H9 (cell line): Measurements from ENCODE around the gene CEBPE. TPM values are rescaled to one million over a fixed set of nuclear protein-coding genes. Genes with fewer than 3 reads are reported as not detected.

Source experiments
- DNase-seq: peaks from one replicate; pipeline ENCODE4 v3.0.0-alpha.2; 2017
- H2AFZ ChIP-seq: one replicate; pipeline ENCODE4 v1.6.1; 2013; ENCODE audit warnings: mild to moderate bottlenecking, low read length, control low read depth, moderate library complexity
- H2AK5ac ChIP-seq: 2 replicates; pipeline ENCODE4 v1.6.1; 2013; ENCODE audit warnings: low read length, control low read depth, mixed read lengths; ENCODE audit not compliant: insufficient read length
- H2BK120ac ChIP-seq: one replicate; pipeline ENCODE4 v1.6.1; 2013; ENCODE audit warnings: low read depth, mild to moderate bottlenecking, low read length, control low read depth, inconsistent platforms; ENCODE audit not compliant: poor library complexity, severe bottlenecking
- H2BK12ac ChIP-seq: 2 replicates; pipeline ENCODE4 v1.6.1; 2013; ENCODE audit warnings: low read length, control low read depth, mixed read lengths, low read depth; ENCODE audit not compliant: insufficient read length
- H2BK15ac ChIP-seq: 2 replicates; pipeline ENCODE4 v1.6.1; 2013; ENCODE audit warnings: low read depth, low read length, control low read depth
- H2BK20ac ChIP-seq: one replicate; pipeline ENCODE4 v1.6.1; 2013; ENCODE audit warnings: low read depth, mild to moderate bottlenecking, low read length, control low read depth, inconsistent platforms; ENCODE audit not compliant: poor library complexity, severe bottlenecking
- H2BK5ac ChIP-seq: 2 replicates; pipeline ENCODE4 v1.6.1; 2013; ENCODE audit warnings: low read length, control low read depth, mixed read lengths; ENCODE audit not compliant: insufficient read length
- H3K14ac ChIP-seq: 2 replicates; pipeline ENCODE4 v1.6.1; 2013; ENCODE audit warnings: low read length, control low read depth; ENCODE audit not compliant: insufficient read depth
- H3K18ac ChIP-seq: 2 replicates; pipeline ENCODE4 v1.6.1; 2013; ENCODE audit warnings: low read depth, mild to moderate bottlenecking, mixed read lengths, low read length, control low read depth; ENCODE audit not compliant: insufficient read length
- H3K23ac ChIP-seq: 2 replicates; pipeline ENCODE4 v1.6.1; 2013; ENCODE audit warnings: low read length, control low read depth, mixed read lengths, low read depth; ENCODE audit not compliant: insufficient read length
- H3K23me2 ChIP-seq: 2 replicates; pipeline ENCODE4 v1.6.1; 2013; ENCODE audit warnings: low read depth, mild to moderate bottlenecking, mixed read lengths, low read length, control low read depth; ENCODE audit not compliant: insufficient read length, poor library complexity, severe bottlenecking
- H3K27ac ChIP-seq: 2 replicates; pipeline ENCODE4 v1.5.1; 2013; ENCODE audit warnings: low read length, control low read depth, mixed read lengths, low read depth; ENCODE audit not compliant: insufficient read length
- H3K27me3 ChIP-seq: 2 replicates; pipeline ENCODE4 v1.6.1; 2013; ENCODE audit warnings: low read length, control low read depth, inconsistent platforms; ENCODE audit not compliant: insufficient read depth
- H3K4ac ChIP-seq: 2 replicates; pipeline ENCODE4 v1.6.1; 2013; ENCODE audit warnings: low read depth, mild to moderate bottlenecking, control low read depth, inconsistent platforms, low read length, moderate library complexity
- H3K4me1 ChIP-seq: 2 replicates; pipeline ENCODE4 v1.6.1; 2013; ENCODE audit warnings: low read length, control low read depth, inconsistent platforms; ENCODE audit not compliant: insufficient read depth
- H3K4me2 ChIP-seq: 2 replicates; pipeline ENCODE4 v1.6.1; 2013; ENCODE audit warnings: low read length, control low read depth, mixed read lengths; ENCODE audit not compliant: insufficient read length, insufficient read depth
- H3K56ac ChIP-seq: 2 replicates; pipeline ENCODE4 v1.6.1; 2013; ENCODE audit warnings: low read depth, mild to moderate bottlenecking, mixed read lengths, low read length, control low read depth; ENCODE audit not compliant: insufficient read length
- H3K79me1 ChIP-seq: 2 replicates; pipeline ENCODE4 v1.6.1; 2013; ENCODE audit warnings: low read depth, mild to moderate bottlenecking, moderate library complexity, low read length, control low read depth, inconsistent platforms; ENCODE audit not compliant: insufficient read depth, poor library complexity, severe bottlenecking
- H3K79me2 ChIP-seq: 2 replicates; pipeline ENCODE4 v1.6.1; 2013; ENCODE audit warnings: low read length, control low read depth, inconsistent platforms; ENCODE audit not compliant: insufficient read depth
- H3K9ac ChIP-seq: 2 replicates; pipeline ENCODE4 v1.6.1; 2013; ENCODE audit warnings: low read length, control low read depth, mixed read lengths; ENCODE audit not compliant: insufficient read length; ENCODE audit errors: extremely low read depth
- H3K9me3 ChIP-seq: one replicate; pipeline ENCODE4 v1.6.1; 2013; ENCODE audit warnings: low read depth, low read length, inconsistent platforms; ENCODE audit not compliant: control insufficient read depth
- H3T11ph ChIP-seq: one replicate; pipeline ENCODE4 v1.6.1; 2013; ENCODE audit warnings: mild to moderate bottlenecking, low read length, control low read depth, inconsistent platforms
- H4K20me1 ChIP-seq: one replicate; pipeline ENCODE4 v1.6.1; 2013; ENCODE audit not compliant: control insufficient read depth, insufficient read length, insufficient read depth
- H4K5ac ChIP-seq: 2 replicates; pipeline ENCODE4 v1.6.1; 2013; ENCODE audit warnings: low read depth, mild to moderate bottlenecking, mixed read lengths, low read length, control low read depth; ENCODE audit not compliant: insufficient read length
- H4K8ac ChIP-seq: replicated peaks from 2 replicates; pipeline ENCODE4 v1.6.1; 2013; ENCODE audit warnings: low read length, control low read depth, mixed read lengths, low read depth; ENCODE audit not compliant: insufficient read length
- H4K91ac ChIP-seq: 2 replicates; pipeline ENCODE4 v1.6.1; 2013; ENCODE audit warnings: low read depth, mild to moderate bottlenecking, moderate library complexity, mixed read lengths, low read length, control low read depth; ENCODE audit not compliant: insufficient read length
- H3K27ac Mint-ChIP-seq, 3 experiments: 2 replicates in 2 of 3; 3 replicates in 1 of 3; pipeline ENCODE4 v1.8.0; 2020 to 2021; ENCODE audit warnings: mixed read lengths in 3 of 3, mild to moderate bottlenecking in 1 of 3, moderate library complexity in 1 of 3
- H3K27me3 Mint-ChIP-seq: 2 replicates; pipeline ENCODE4 v1.8.0; 2021; ENCODE audit warnings: low read depth, mild to moderate bottlenecking, moderate library complexity, mixed read lengths
- H3K36me3 Mint-ChIP-seq, 3 experiments: 2 replicates in 2 of 3; 3 replicates in 1 of 3; pipeline ENCODE4 v1.8.0; 2020 to 2021; ENCODE audit warnings: low read depth in 3 of 3, mixed read lengths in 3 of 3; ENCODE audit not compliant: insufficient read depth in 1 of 3
- H3K4me1 Mint-ChIP-seq, 2 experiments: 2 replicates each; pipeline ENCODE4 v1.8.0; 2020; ENCODE audit warnings: mixed read lengths in 2 of 2
- H3K4me3 Mint-ChIP-seq, 2 experiments: 2 replicates in 1 of 2; 3 replicates in 1 of 2; pipeline ENCODE4 v1.8.0; 2020 to 2021; ENCODE audit warnings: mild to moderate bottlenecking in 2 of 2, mixed read lengths in 2 of 2, moderate library complexity in 1 of 2
- H3K9me3 Mint-ChIP-seq, 2 experiments: 2 replicates in 1 of 2; 3 replicates in 1 of 2; pipeline ENCODE4 v1.8.0; 2020; ENCODE audit warnings: mild to moderate bottlenecking in 2 of 2, mixed read lengths in 2 of 2, moderate library complexity in 1 of 2
- WGBS: extraction: QIAGEN DNeasy Blood & Tissue Kit; methylation state at CpG from one replicate; pipeline ENCODE4 v1.1.7; 2013; ENCODE audit warnings: missing lambda C conversion rate, low lambda C conversion rate, mixed read lengths; ENCODE audit not compliant: insufficient read length; ENCODE audit errors: extremely low coverage; 5-methylcytosine and 5-hydroxymethylcytosine counted together
- total RNA-seq: library from RNA; stranded (reverse); gene quantifications from 2 replicates; pipeline ENCODE4 v1.2.1, GENCODE V29; 2021
- TF ChIP-seq, protein P1 (sequence below): fragments of 200-600 bp; sonication (generic); conservative IDR thresholded peaks from 3 replicates; pipeline ENCODE4 v1.8.0; 2021; ENCODE audit warnings: antibody characterized with exemption, mild to moderate bottlenecking

CEBPE gene
- total RNA-seq, 1 experiment from 2014 or later: not detected

DNA sequence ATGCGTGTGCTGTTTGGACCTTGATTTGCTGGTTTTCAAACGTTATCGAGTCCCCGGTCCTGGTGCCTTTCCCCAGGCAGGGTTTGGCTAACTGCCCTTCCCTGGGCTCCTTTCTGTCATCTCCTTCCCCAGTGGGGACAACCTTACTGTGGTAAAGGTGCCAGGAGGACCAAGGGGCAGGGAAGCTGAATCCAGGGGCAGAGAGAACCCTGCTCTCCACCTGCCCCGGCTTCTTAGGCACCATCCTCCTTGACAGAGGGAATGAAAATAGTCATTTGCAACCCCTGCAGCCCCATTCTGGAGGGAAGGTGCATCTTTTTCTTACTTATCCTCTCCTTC, 5.0 kb downstream of the CEBPE start:
- H2BK5ac ChIP-seq: no peak overlapping the region
- peaks cover 2 to 3% of the 10 kb centered on the region in 2 experiments; a peak in 4 of 5 replicates for H3K9me3 Mint-ChIP-seq
- no peak overlapping the region for H3K4ac ChIP-seq
- no peak overlapping the region for H2BK15ac ChIP-seq
- H2BK120ac ChIP-seq: no peak overlapping the region
- no peak overlapping the region for H3K23ac ChIP-seq
- H3K4me2 ChIP-seq: no peak overlapping the region
- WGBS: no CpG with 5 or more reads among the region's 5 CpGs
- no peaks in the 10 kb centered on the region for H3K23me2 ChIP-seq
- peaks cover 28% of the 10 kb centered on the region for H3K27me3 Mint-ChIP-seq
- H4K91ac ChIP-seq: no peak overlapping the region
- H4K8ac ChIP-seq: no peak overlapping the region
- H3T11ph ChIP-seq: no peak overlapping the region
- H3K27ac Mint-ChIP-seq: no peak overlapping the region
- peaks cover 22 to 27% of the 10 kb centered on the region in 2 experiments for H3K4me1 Mint-ChIP-seq
- no peak overlapping the region for H4K5ac ChIP-seq
- no peak overlapping the region for H2BK20ac ChIP-seq
- H3K14ac ChIP-seq: no peak overlapping the region
- H3K36me3 Mint-ChIP-seq: peaks cover 0 to under 1% (median 0%) of the 10 kb centered on the region in 3 experiments; a peak in 1 of 7 replicates
- peaks cover 2% of the 10 kb centered on the region; the same call in 1 of the 2 replicates for H3K4me1 ChIP-seq
- H2AFZ ChIP-seq: no peak overlapping the region
- no peak overlapping the region for H3K9ac ChIP-seq
- no peak overlapping the region for H3K4me3 Mint-ChIP-seq
- H3K27me3 ChIP-seq: no peaks in the 10 kb centered on the region
- H3K18ac ChIP-seq: no peak overlapping the region
- H3K9me3 ChIP-seq: no peaks in the 10 kb centered on the region
- no peaks in the 10 kb centered on the region for H3K79me1 ChIP-seq
- no peaks in the 10 kb centered on the region for H3K79me2 ChIP-seq
- H2BK12ac ChIP-seq: no peak overlapping the region
- H2AK5ac ChIP-seq: no peak overlapping the region
- H4K20me1 ChIP-seq: no peaks in the 10 kb centered on the region
- no peak for DNase-seq
- no peak overlapping the region for H3K56ac ChIP-seq
- TF ChIP-seq, protein P1, sequence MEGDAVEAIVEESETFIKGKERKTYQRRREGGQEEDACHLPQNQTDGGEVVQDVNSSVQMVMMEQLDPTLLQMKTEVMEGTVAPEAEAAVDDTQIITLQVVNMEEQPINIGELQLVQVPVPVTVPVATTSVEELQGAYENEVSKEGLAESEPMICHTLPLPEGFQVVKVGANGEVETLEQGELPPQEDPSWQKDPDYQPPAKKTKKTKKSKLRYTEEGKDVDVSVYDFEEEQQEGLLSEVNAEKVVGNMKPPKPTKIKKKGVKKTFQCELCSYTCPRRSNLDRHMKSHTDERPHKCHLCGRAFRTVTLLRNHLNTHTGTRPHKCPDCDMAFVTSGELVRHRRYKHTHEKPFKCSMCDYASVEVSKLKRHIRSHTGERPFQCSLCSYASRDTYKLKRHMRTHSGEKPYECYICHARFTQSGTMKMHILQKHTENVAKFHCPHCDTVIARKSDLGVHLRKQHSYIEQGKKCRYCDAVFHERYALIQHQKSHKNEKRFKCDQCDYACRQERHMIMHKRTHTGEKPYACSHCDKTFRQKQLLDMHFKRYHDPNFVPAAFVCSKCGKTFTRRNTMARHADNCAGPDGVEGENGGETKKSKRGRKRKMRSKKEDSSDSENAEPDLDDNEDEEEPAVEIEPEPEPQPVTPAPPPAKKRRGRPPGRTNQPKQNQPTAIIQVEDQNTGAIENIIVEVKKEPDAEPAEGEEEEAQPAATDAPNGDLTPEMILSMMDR: no peak
- no peak overlapping the region for H3K27ac ChIP-seq
